OCI-LY7 (cell line): ENCODE data around the gene SERPINA6. TPM values are rescaled to one million over a fixed set of nuclear protein-coding genes. Genes with fewer than 3 reads are reported as not detected.

ENCODE experiments used
- BruUV-seq: library from RNA; stranded (reverse); fragments of 400-500 nt; replicated peaks from 2 replicates; lab custom pipeline; 2021; lab: Mats Ljungman, UMichigan
- CTCF ChIA-PET: fragments of 300-600 bp; sonication (Branson Sonifier 250); formaldehyde crosslinking; loops from one replicate; lab custom pipeline; 2022; ENCODE audit warnings: antibody characterized with exemption; ENCODE audit not compliant: unreplicated experiment; lab: Charles Lee
- POLR2A ChIA-PET: fragments of 300-600 bp; sonication (Branson Sonifier 250); formaldehyde crosslinking; loops from one replicate; lab custom pipeline; 2022; ENCODE audit warnings: antibody characterized with exemption; lab: Charles Lee
- DNase-seq: peaks from one replicate; pipeline ENCODE4 v3.0.0-alpha.2; 2015; ENCODE audit warnings: low spot score
- H2AFZ ChIP-seq: fragments of 200-600 bp; sonication (generic), shearing (Covaris generic); 2 replicates; pipeline ENCODE4 v1.6.1; 2014; ENCODE audit warnings: mild to moderate bottlenecking, antibody characterized with exemption, low read length, moderate library complexity
- H3K27ac ChIP-seq: fragments of 200-600 bp; sonication (generic); 2 replicates; pipeline ENCODE4 v1.5.1; 2014; ENCODE audit warnings: mixed run types, low read depth, mild to moderate bottlenecking, moderate library complexity, low read length, inconsistent platforms; ENCODE audit not compliant: poor library complexity, severe bottlenecking
- H3K36me3 ChIP-seq: fragments of 200-600 bp; sonication (generic); 2 replicates; pipeline ENCODE4 v1.6.1; 2014; ENCODE audit warnings: mild to moderate bottlenecking, antibody characterized with exemption, low read length, moderate library complexity, mixed read lengths; ENCODE audit not compliant: insufficient read depth
- H3K4me1 ChIP-seq: fragments of 200-600 bp; sonication (generic); 2 replicates; pipeline ENCODE4 v1.5.1; 2014; ENCODE audit warnings: mild to moderate bottlenecking, low read length; ENCODE audit not compliant: insufficient read depth, poor library complexity, severe bottlenecking
- H3K4me2 ChIP-seq: fragments of 200-600 bp; sonication (generic); 2 replicates; pipeline ENCODE4 v1.6.1; 2014; ENCODE audit warnings: mild to moderate bottlenecking, low read length
- H3K4me3 ChIP-seq: fragments of 200-600 bp; sonication (generic); 2 replicates; pipeline ENCODE4 v1.5.1; 2014; ENCODE audit warnings: mild to moderate bottlenecking, low read depth, low read length; ENCODE audit not compliant: poor library complexity, severe bottlenecking
- H3K79me2 ChIP-seq: fragments of 200-600 bp; sonication (generic); 2 replicates; pipeline ENCODE4 v1.6.1; 2016; ENCODE audit warnings: low read depth, mild to moderate bottlenecking, low read length, moderate library complexity, mixed read lengths; ENCODE audit not compliant: insufficient read depth
- H3K9me2 ChIP-seq: fragments of 200-600 bp; sonication (generic); 2 replicates; pipeline ENCODE4 v1.6.1; 2016; ENCODE audit warnings: mild to moderate bottlenecking, low read length, mixed read lengths; ENCODE audit not compliant: insufficient read depth
- H3K9me3 ChIP-seq: fragments of 200-600 bp; sonication (generic); 2 replicates; pipeline ENCODE4 v1.6.1; 2014; ENCODE audit warnings: mild to moderate bottlenecking, mixed run types, low read length, mixed read lengths
- H4K20me1 ChIP-seq: fragments of 200-600 bp; sonication (generic); 2 replicates; pipeline ENCODE4 v1.6.1; 2014; ENCODE audit warnings: mild to moderate bottlenecking, antibody characterized with exemption, low read length, moderate library complexity, mixed read lengths; ENCODE audit not compliant: insufficient read depth
- CTCF ChIP-seq: fragments of 200-600 bp; sonication (generic); conservative IDR thresholded peaks from 2 replicates; pipeline ENCODE4 v1.5.1; 2014; ENCODE audit warnings: mild to moderate bottlenecking, antibody characterized with exemption, low read length, moderate library complexity, mixed read lengths
- EZH2phosphoT487 ChIP-seq: fragments of 200-600 bp; sonication (generic); IDR thresholded peaks from 2 replicates; pipeline ENCODE4 v1.6.1; 2018; ENCODE audit warnings: low read depth, borderline replicate concordance, mild to moderate bottlenecking, mixed run types, antibody characterized with exemption, low read length, moderate library complexity, mixed read lengths
- intact Hi-C: fragments of 100-400 bp; cut with micrococcal nuclease; formaldehyde crosslinking; loops from one replicate; pipeline ENCODE4 v1.10.0; 2022; ENCODE audit not compliant: unreplicated experiment
- total RNA-seq, 2 experiments: library from RNA; depleted of rRNA in 1 of 2; stranded (reverse); fragments of >200 nt in 1 of 2; shearing (Covaris generic) in 1 of 2; gene quantifications; 2 replicates each; pipeline ENCODE4 v1.2.3, GENCODE V29; 2014 to 2022

The SERPINA6 gene
- total RNA-seq, 2 experiments from 2014 or later: not detected

- Histone ChIP-seq H3K4me3 (no peak overlapping the region), H2AFZ (no peak overlapping the region), H3K9me2 (no peaks in the 10 kb centered on the region), H4K20me1 (no peaks in the 10 kb centered on the region), H3K4me2 (no peak overlapping the region), H3K79me2 (no peaks in the 10 kb centered on the region), H3K9me3 (no peaks in the 10 kb centered on the region), H3K4me1 (no peaks in the 10 kb centered on the region), H3K27ac (no peak overlapping the region), H3K36me3 (no peaks in the 10 kb centered on the region)
- intact Hi-C loops: no loop called here
- no peak for DNase-seq
- POLR2A ChIA-PET: no interaction called here
- TF ChIP-seq CTCF (no peak), EZH2phosphoT487 (no peak)
- CTCF ChIA-PET: no interaction called here
- BruUV-seq: no TSS peak
Observed at GRCh38 chr14:94316692-94317091, 6.4 kb downstream of the SERPINA6 start.

- H3K27ac ChIP-seq: no peak overlapping the region
- intact Hi-C loops: no loop called here
- CTCF ChIA-PET: no interaction called here
- no peaks in the 10 kb centered on the region for H3K36me3 ChIP-seq
- no peaks in the 10 kb centered on the region for H3K4me1 ChIP-seq
- H4K20me1 ChIP-seq: no peaks in the 10 kb centered on the region
- no peaks in the 10 kb centered on the region for H3K79me2 ChIP-seq
- DNase-seq: no peak
- TF ChIP-seq CTCF: no peak
- no peak for TF ChIP-seq EZH2phosphoT487
- POLR2A ChIA-PET: no interaction called here
- no peak overlapping the region for H3K4me2 ChIP-seq
- no peaks in the 10 kb centered on the region for H3K9me2 ChIP-seq
- BruUV-seq: no TSS peak
- no peak overlapping the region for H2AFZ ChIP-seq
- H3K9me3 ChIP-seq: no peaks in the 10 kb centered on the region
- no peak overlapping the region for H3K4me3 ChIP-seq
Observed at GRCh38 chr14:94314890-94315289, 8.2 kb downstream of the SERPINA6 start.

GRCh38 chr14:94313991-94314655 lies 9.0 kb downstream of the SERPINA6 start:
- H3K79me2 ChIP-seq: no peaks in the 10 kb centered on the region
- H3K4me3 ChIP-seq: no peak overlapping the region
- no peaks in the 10 kb centered on the region for H4K20me1 ChIP-seq
- H3K36me3 ChIP-seq: no peaks in the 10 kb centered on the region
- H3K4me2 ChIP-seq: no peak overlapping the region
- H2AFZ ChIP-seq: no peak overlapping the region
- H3K4me1 ChIP-seq: no peaks in the 10 kb centered on the region
- POLR2A ChIA-PET: no interaction called here
- no peak for TF ChIP-seq CTCF
- TF ChIP-seq EZH2phosphoT487: no peak
- BruUV-seq: no TSS peak
- H3K9me2 ChIP-seq: no peaks in the 10 kb centered on the region
- no peak overlapping the region for H3K27ac ChIP-seq
- CTCF ChIA-PET: no interaction called here
- intact Hi-C loops: no loop called here
- H3K9me3 ChIP-seq: no peaks in the 10 kb centered on the region
- DNase-seq: no peak
